Measurements from ENCODE around the gene TMEM106A.
"Not testable (repeated sequence)": the region's sequence is repeated elsewhere in the genome, so short reads cannot be mapped to it uniquely, and the experiment has no call there.

Gene TMEM106A

DNA sequence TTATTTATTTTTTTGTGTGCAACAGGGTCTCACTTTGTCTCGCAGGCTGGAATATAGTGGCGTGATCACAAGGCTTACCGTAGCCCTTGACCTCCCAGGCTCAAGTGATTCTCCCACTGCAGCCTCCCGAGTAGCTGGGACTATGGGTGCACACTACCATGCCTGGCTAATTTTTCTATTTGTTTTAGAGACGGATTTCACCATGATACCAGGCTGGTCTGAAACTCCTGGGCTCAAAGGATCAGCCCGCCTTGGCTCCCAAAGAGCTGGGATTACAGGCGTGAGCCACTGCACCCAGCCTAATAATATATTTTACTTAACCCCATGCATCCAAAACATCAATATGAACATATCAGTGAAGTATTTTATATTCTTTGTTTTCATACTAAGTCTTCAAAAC is 14.7 kb downstream of the TMEM106A start:
- Histone ChIP-seq H3K4me3 (replicated peaks; ENCODE audit: insufficient read depth, low read length) (no peak overlapping the region), H3K27me3 (ENCODE audit: insufficient read depth, poor library complexity, severe bottlenecking) (no peaks in the 10 kb centered on the region), H3K27ac (replicated peaks) (no peak overlapping the region)
- TF ChIP-seq, protein P1, sequence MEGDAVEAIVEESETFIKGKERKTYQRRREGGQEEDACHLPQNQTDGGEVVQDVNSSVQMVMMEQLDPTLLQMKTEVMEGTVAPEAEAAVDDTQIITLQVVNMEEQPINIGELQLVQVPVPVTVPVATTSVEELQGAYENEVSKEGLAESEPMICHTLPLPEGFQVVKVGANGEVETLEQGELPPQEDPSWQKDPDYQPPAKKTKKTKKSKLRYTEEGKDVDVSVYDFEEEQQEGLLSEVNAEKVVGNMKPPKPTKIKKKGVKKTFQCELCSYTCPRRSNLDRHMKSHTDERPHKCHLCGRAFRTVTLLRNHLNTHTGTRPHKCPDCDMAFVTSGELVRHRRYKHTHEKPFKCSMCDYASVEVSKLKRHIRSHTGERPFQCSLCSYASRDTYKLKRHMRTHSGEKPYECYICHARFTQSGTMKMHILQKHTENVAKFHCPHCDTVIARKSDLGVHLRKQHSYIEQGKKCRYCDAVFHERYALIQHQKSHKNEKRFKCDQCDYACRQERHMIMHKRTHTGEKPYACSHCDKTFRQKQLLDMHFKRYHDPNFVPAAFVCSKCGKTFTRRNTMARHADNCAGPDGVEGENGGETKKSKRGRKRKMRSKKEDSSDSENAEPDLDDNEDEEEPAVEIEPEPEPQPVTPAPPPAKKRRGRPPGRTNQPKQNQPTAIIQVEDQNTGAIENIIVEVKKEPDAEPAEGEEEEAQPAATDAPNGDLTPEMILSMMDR (IDR thresholded peaks at IDR 0.05; ENCODE audit: insufficient read depth, low read length), result no peak
- TF ChIP-seq SPI1 (IDR thresholded peaks at IDR 0.05; ENCODE audit: borderline replicate concordance, low read depth) (no peak), POLR2AphosphoS5 (IDR thresholded peaks at IDR 0.05; ENCODE audit: low read depth) (no peak), GABPA (IDR thresholded peaks at IDR 0.05; ENCODE audit: low read depth) (no peak)
- TF ChIP-seq, protein P2, sequence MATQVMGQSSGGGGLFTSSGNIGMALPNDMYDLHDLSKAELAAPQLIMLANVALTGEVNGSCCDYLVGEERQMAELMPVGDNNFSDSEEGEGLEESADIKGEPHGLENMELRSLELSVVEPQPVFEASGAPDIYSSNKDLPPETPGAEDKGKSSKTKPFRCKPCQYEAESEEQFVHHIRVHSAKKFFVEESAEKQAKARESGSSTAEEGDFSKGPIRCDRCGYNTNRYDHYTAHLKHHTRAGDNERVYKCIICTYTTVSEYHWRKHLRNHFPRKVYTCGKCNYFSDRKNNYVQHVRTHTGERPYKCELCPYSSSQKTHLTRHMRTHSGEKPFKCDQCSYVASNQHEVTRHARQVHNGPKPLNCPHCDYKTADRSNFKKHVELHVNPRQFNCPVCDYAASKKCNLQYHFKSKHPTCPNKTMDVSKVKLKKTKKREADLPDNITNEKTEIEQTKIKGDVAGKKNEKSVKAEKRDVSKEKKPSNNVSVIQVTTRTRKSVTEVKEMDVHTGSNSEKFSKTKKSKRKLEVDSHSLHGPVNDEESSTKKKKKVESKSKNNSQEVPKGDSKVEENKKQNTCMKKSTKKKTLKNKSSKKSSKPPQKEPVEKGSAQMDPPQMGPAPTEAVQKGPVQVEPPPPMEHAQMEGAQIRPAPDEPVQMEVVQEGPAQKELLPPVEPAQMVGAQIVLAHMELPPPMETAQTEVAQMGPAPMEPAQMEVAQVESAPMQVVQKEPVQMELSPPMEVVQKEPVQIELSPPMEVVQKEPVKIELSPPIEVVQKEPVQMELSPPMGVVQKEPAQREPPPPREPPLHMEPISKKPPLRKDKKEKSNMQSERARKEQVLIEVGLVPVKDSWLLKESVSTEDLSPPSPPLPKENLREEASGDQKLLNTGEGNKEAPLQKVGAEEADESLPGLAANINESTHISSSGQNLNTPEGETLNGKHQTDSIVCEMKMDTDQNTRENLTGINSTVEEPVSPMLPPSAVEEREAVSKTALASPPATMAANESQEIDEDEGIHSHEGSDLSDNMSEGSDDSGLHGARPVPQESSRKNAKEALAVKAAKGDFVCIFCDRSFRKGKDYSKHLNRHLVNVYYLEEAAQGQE (IDR thresholded peaks at IDR 0.05; ENCODE audit: insufficient replicate concordance, low read depth), result no peak
- no peak for DNase-seq (ENCODE audit: low read depth in 1 of 2, low spot score in 1 of 2)

DNA sequence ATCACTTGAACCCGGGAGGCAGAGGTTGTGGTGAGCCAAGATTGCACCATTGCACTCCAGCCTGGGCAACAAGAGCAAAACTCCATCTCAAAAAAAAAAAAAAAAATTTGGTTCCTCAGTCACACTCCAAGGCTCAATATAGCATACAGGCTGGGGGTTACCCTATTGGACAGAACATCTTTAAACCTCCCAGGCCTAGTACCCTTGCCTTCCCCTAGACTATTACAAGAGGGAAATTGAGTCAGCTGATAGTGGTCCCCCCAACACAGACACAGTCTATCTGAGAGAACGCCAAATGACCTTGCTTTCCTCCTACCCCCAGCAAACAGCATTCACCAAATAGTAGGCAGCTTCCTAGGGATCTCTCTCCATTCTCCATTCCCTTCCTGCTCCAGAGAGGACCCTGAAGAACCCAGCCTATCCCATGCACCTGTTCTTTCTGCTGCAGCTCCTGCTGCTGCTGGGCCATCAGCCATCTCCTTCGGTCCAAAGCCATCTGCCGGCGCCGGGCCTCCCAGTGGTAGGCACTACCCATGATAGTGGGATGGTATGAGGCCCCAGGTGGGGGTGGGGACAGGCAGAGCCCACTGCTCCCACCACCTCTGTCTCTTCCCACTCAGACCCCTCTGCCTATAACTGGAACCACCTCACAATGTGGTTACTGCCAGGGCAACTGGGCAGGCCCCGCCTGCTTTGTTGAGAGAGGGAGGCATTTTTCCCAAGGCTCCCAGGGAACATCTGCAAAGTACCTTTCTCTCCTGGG is 16.5 kb downstream of the TMEM106A start, which contains the start of gene CCDC200:
Gene CCDC200 (minus strand): TSS at position 604 of the 763 bp plus-strand sequence. CDS start 69 bp downstream, at position 535.
- H3K4me3 ChIP-seq (replicated peaks; ENCODE audit: insufficient read depth, low read length); H3K27ac ChIP-seq (replicated peaks); H3K27me3 ChIP-seq (ENCODE audit: insufficient read depth, poor library complexity, severe bottlenecking); DNase-seq (ENCODE audit: low read depth in 1 of 2, low spot score in 1 of 2): not testable (repeated sequence)

DNA sequence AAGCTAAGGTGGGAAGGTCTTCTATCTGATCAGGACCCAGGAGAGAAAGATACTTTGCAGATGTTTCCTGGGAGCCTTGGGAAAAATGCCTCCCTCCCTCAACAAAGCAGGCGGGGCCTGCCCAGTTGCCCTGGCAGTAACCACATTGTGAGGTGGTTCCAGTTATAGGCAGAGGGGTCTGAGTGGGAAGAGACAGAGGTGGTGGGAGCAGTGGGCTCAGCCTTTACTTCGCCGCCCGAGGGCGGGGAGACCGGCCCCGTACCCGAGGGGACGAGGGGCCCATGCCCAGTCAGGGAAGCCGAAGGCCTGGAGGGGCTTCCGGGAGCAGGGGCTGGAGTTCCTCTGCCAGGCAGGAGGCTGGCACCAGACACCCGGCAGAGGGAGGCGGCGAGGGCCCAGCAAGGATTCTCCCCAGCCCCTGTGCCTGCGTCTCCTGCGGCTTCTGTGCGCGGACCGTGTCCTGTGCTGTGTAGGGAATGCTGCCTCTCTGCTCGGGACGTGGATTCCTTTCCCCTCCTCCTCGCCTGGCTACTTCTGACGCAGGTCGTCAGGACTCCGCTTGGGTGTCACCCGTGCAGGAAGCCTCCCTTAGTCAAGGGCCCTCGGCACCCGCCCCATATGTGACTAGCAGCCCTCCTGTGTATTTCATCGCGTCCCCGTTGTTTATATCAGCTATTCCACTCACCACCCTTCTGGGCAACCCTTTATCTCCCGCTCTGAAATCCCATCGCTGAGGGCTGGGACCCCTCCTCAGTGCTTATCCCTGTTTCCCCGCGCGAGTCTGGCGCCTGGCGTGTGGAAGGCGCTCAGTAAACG is 19.7 kb downstream of the TMEM106A start:
- H3K4me3 ChIP-seq (replicated peaks; ENCODE audit: insufficient read depth, low read length), result peak overlapping the region; percentile 15; the same call in 1 of the 2 replicates

DNA sequence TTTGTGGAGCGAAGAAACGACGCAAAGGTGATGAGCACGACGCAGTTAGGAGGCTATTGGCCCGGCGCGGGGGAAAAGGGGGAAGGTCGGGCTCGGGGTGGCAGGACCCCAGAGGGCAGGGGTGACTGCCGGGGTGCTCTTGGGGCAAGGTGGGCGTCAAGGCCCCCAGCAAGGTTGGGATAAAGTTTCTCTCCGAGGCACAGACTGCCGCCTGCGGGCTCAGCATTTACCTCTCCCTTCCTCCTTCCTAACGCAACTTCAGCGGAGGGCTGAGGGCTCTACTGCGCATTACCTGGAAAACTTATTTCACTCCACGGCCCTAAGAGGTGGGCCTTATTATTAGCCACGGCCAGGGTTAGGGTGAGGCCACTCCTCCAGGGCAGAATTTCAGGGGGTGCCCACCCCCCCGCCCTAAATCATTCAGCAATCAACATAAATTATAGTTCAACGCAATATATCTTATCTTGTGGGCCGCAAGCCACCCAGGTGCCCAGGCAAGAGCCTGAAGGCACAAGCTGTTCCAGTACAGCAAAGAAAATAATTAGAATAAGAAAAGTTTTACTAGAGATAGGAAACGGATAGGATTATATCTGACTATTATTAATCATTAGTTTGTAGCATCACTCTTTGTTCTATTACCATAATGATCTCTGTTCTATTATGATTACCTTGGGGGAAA is 20.5 kb downstream of the TMEM106A start:
- H3K27ac ChIP-seq (replicated peaks); H3K27me3 ChIP-seq (ENCODE audit: insufficient read depth, poor library complexity, severe bottlenecking): not testable (repeated sequence)
- H3K4me3 ChIP-seq (replicated peaks; ENCODE audit: insufficient read depth, low read length), result peak overlapping the region; percentile 15; the same call in 1 of the 2 replicates
- peak in 1 of 2 experiments; percentile 51 for DNase-seq (ENCODE audit: low read depth in 1 of 2, low spot score in 1 of 2)

More for the DNA sequence above, 19.7 kb downstream of the TMEM106A start:
- not testable (repeated sequence) for H3K27ac ChIP-seq (replicated peaks); H3K27me3 ChIP-seq (ENCODE audit: insufficient read depth, poor library complexity, severe bottlenecking); DNase-seq (ENCODE audit: low read depth in 1 of 2, low spot score in 1 of 2)

DNA sequence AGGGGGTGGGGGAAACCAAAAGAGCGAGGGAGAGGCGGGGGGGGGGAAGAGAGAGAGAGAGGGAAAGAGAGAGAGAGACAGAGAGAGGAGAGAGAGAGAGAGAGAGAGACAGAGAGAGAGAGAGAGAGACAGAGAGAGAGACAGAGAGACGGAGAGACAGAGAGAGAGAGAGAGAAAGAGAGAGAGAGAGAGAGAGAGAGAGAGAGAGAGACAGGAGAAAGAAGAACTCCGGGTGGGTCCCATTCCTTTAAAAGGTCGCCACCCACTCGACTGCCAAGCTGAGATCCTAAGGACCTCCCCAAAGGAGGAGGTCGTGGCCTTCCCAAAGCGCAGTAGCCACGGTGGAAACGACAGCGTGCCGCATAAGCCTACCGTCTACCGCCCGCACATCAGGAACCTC is 21.6 kb downstream of the TMEM106A start:
- not testable (repeated sequence) for DNase-seq (ENCODE audit: low read depth in 1 of 2, low spot score in 1 of 2); H3K27ac ChIP-seq (replicated peaks); H3K4me3 ChIP-seq (replicated peaks; ENCODE audit: insufficient read depth, low read length); H3K27me3 ChIP-seq (ENCODE audit: insufficient read depth, poor library complexity, severe bottlenecking)

DNA sequence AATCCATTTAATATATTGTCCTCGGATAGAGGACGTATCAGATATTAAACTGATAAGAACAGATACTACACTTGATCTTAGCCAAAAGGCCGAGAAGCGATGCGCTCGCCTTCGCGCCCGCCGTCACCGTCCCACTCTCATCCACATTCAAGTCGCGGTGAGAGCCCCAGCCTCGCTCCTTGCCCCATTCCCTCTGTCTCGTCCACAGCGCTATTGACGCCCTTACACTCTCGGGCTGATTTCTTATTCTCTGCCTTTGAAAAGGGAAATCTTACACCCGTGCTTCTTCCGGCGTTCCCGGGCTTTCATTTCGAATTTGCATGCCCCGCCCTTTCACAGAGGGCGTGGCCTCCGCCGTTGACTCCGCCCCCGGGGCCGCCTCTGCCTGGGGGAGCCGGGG is 22.2 kb downstream of the TMEM106A start, which contains the start of gene RNU2-1:
Gene RNU2-1 (minus strand): TSS at position 101 of the 400 bp plus-strand sequence.
- not testable (repeated sequence) for DNase-seq (ENCODE audit: low read depth in 1 of 2, low spot score in 1 of 2); H3K27me3 ChIP-seq (ENCODE audit: insufficient read depth, poor library complexity, severe bottlenecking); H3K27ac ChIP-seq (replicated peaks); H3K4me3 ChIP-seq (replicated peaks; ENCODE audit: insufficient read depth, low read length)

DNA sequence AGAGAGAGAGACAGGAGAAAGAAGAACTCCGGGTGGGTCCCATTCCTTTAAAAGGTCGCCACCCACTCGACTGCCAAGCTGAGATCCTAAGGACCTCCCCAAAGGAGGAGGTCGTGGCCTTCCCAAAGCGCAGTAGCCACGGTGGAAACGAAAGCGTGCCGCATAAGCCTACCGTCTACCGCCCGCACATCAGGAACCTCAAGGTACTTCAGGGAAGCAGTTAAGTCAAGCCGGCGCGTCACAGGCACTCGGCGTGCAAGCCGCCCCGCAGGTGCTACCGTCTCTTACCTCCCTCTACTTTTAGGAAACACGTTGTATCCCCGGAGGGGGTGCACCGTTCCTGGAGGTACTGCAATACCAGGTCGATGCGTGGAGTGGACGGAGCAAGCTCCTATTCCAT is 27.9 kb downstream of the TMEM106A start:
- not testable (repeated sequence) for H3K4me3 ChIP-seq (replicated peaks; ENCODE audit: insufficient read depth, low read length); H3K27ac ChIP-seq (replicated peaks); DNase-seq (ENCODE audit: low read depth in 1 of 2, low spot score in 1 of 2); H3K27me3 ChIP-seq (ENCODE audit: insufficient read depth, poor library complexity, severe bottlenecking)

DNA sequence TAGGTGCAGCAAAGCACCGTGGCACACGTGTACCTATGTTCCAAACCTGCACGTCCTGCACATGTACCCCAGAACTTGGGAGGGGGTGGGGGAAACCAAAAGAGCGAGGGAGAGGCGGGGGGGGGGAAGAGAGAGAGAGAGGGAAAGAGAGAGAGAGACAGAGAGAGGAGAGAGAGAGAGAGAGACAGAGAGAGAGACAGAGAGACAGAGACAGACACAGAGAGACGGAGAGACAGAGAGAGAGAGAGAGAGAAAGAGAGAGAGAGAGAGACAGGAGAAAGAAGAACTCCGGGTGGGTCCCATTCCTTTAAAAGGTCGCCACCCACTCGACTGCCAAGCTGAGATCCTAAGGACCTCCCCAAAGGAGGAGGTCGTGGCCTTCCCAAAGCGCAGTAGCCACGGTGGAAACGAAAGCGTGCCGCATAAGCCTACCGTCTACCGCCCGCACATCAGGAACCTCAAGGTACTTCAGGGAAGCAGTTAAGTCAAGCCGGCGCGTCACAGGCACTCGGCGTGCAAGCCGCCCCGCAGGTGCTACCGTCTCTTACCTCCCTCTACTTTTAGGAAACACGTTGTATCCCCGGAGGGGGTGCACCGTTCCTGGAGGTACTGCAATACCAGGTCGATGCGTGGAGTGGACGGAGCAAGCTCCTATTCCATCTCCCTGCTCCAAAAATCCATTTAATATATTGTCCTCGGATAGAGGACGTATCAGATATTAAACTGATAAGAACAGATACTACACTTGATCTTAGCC is 29.1 kb downstream of the TMEM106A start:
- H3K4me3 ChIP-seq (replicated peaks; ENCODE audit: insufficient read depth, low read length); H3K27ac ChIP-seq (replicated peaks); H3K27me3 ChIP-seq (ENCODE audit: insufficient read depth, poor library complexity, severe bottlenecking); DNase-seq (ENCODE audit: low read depth in 1 of 2, low spot score in 1 of 2): not testable (repeated sequence)

DNA sequence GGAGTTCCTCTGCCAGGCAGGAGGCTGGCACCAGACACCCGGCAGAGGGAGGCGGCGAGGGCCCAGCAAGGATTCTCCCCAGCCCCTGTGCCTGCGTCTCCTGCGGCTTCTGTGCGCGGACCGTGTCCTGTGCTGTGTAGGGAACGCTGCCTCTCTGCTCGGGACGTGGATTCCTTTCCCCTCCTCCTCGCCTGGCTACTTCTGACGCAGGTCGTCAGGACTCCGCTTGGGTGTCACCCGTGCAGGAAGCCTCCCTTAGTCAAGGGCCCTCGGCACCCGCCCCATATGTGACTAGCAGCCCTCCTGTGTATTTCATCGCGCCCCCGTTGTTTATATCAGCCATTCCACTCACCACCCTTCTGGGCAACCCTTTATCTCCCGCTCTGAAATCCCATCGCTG is 34.8 kb downstream of the TMEM106A start:
- DNase-seq (ENCODE audit: low read depth in 1 of 2, low spot score in 1 of 2); H3K4me3 ChIP-seq (replicated peaks; ENCODE audit: insufficient read depth, low read length); H3K27ac ChIP-seq (replicated peaks); H3K27me3 ChIP-seq (ENCODE audit: insufficient read depth, poor library complexity, severe bottlenecking): not testable (repeated sequence)
